Measurements from ENCODE around the gene TRIML1.

DNA sequence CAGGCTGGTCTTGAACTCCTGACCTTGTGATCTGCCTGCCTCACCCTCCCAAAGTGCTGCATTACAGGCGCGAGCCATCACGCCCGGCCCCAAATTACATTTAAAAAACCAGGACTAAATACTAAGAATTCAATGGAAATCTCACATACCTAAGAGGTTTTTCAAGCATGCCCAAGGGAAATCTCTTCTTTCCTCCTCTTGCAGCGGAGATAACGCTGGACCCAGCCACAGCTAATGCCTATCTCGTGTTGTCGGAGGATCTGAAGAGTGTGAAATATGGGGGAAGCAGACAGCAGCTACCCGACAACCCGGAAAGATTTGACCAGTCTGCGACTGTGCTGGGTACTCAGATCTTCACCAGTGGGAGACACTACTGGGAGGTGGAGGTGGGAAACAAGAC, 7.4 kb downstream of the TRIML1 start:
- TF ChIP-seq TCF7L2 (IDR thresholded peaks at IDR 0.05; ENCODE audit: borderline replicate concordance, extremely low read depth, insufficient read depth, insufficient read length) = no peak
- TF ChIP-seq, protein P1, sequence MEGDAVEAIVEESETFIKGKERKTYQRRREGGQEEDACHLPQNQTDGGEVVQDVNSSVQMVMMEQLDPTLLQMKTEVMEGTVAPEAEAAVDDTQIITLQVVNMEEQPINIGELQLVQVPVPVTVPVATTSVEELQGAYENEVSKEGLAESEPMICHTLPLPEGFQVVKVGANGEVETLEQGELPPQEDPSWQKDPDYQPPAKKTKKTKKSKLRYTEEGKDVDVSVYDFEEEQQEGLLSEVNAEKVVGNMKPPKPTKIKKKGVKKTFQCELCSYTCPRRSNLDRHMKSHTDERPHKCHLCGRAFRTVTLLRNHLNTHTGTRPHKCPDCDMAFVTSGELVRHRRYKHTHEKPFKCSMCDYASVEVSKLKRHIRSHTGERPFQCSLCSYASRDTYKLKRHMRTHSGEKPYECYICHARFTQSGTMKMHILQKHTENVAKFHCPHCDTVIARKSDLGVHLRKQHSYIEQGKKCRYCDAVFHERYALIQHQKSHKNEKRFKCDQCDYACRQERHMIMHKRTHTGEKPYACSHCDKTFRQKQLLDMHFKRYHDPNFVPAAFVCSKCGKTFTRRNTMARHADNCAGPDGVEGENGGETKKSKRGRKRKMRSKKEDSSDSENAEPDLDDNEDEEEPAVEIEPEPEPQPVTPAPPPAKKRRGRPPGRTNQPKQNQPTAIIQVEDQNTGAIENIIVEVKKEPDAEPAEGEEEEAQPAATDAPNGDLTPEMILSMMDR (IDR thresholded peaks at IDR 0.05 in 2 of 3, conservative IDR thresholded peaks at IDR 0.05 in 1 of 3; ENCODE audit: borderline replicate concordance in 1 of 3, insufficient read depth in 1 of 3, low read depth in 2 of 3, low read length in 2 of 3) = no peak

Measured in HCT116 (cell line).